HepG2 (cell line): Measurements from ENCODE around the gene SMOC1. TPM values are rescaled to one million over a fixed set of nuclear protein-coding genes. Genes with fewer than 3 reads are reported as not detected.

ENCODE experiments used
- ATAC-seq: fragments of 200-7000 bp; cut with Tn5 transposase; 3 replicates; pipeline ENCODE4 v1.9.1; 2020; ENCODE audit warnings: mild to moderate bottlenecking, moderate library complexity
- BruUV-seq: library from RNA; stranded (reverse); fragments of 400-500 nt; replicated peaks from 2 replicates; lab custom pipeline; 2021; lab: Mats Ljungman, UMichigan
- CTCF ChIA-PET: fragments of 300-600 bp; formaldehyde crosslinking; extraction: SDS; loops from one replicate; lab custom pipeline; 2021; ENCODE audit warnings: low total read pairs, inconsistent platforms, low intra/inter-chr PET ratio; lab: Yijun Ruan, JAX
- POLR2A ChIA-PET: fragments of 350-600 bp; sonication (Branson Sonifier 250); formaldehyde crosslinking; loops from one replicate; lab custom pipeline; 2020; ENCODE audit warnings: antibody characterized with exemption, inconsistent platforms; lab: Yijun Ruan, JAX
- DNase-seq: peaks from one replicate; pipeline ENCODE4 v3.0.0-alpha.2; 2015; ENCODE audit warnings: low spot score
- FAIRE-seq: peaks from 3 replicates; lab custom pipeline; 2011; peaks lifted over from hg19 to GRCh38; lab: Jason Lieb, UNC
- H2AFZ ChIP-seq: one replicate; pipeline ENCODE4 v1.6.1; 2011; ENCODE audit warnings: low read length, inconsistent platforms
- H3K27ac ChIP-seq: fragments of 300-600 bp; 3 replicates; pipeline ENCODE4 v1.8.0; 2011; ENCODE audit warnings: mixed run types, mild to moderate bottlenecking, mixed read lengths, low read length, inconsistent platforms; ENCODE audit not compliant: insufficient read depth; ENCODE audit errors: extremely low read length
- H3K27me3 ChIP-seq, 2 experiments: fragments of 200-600 bp in 1 of 2; 2 replicates in 1 of 2; 3 replicates in 1 of 2; pipeline versions ENCODE4 v1.6.0 to v1.8.0; 2011; ENCODE audit warnings: low read length in 2 of 2, mild to moderate bottlenecking in 2 of 2, moderate library complexity in 2 of 2, inconsistent platforms in 1 of 2; ENCODE audit not compliant: insufficient read depth in 2 of 2, control insufficient read depth in 1 of 2
- H3K36me3 ChIP-seq, 2 experiments: fragments of 200-600 bp in 1 of 2; replicated peaks in 1 of 2; 2 replicates in 1 of 2; 3 replicates in 1 of 2; pipeline versions ENCODE4 v1.5.1 to v1.8.0; 2011; ENCODE audit warnings: low read length in 2 of 2, inconsistent platforms in 1 of 2; ENCODE audit not compliant: insufficient read depth in 2 of 2, control insufficient read depth in 1 of 2
- H3K4me1 ChIP-seq: 2 replicates; pipeline ENCODE4 v1.5.1; 2012; ENCODE audit warnings: low read length, inconsistent platforms; ENCODE audit not compliant: insufficient read depth
- H3K4me2 ChIP-seq: 2 replicates; pipeline ENCODE4 v1.6.0; 2011; ENCODE audit warnings: low read depth, low read length, inconsistent platforms
- H3K4me3 ChIP-seq, 3 experiments: fragments of 200-600 bp in 1 of 3; sonication (generic), shearing (Covaris generic) in 1 of 3; replicated peaks in 1 of 3; 2 replicates each; pipeline ENCODE4 v1.5.1; 2011 to 2016; ENCODE audit warnings: low read length in 3 of 3, inconsistent platforms in 2 of 3, low read depth in 2 of 3, mild to moderate bottlenecking in 2 of 3, control low read depth in 1 of 3, mixed read lengths in 1 of 3; ENCODE audit not compliant: insufficient read depth in 1 of 3
- H3K79me2 ChIP-seq: one replicate; pipeline ENCODE4 v1.6.1; 2011; ENCODE audit warnings: low read length, inconsistent platforms; ENCODE audit not compliant: insufficient read depth
- H3K9ac ChIP-seq: 2 replicates; pipeline ENCODE4 v1.6.0; 2011; ENCODE audit warnings: mild to moderate bottlenecking, low read depth, low read length, inconsistent platforms; ENCODE audit not compliant: insufficient read depth
- H3K9me3 ChIP-seq: 2 replicates; pipeline ENCODE4 v1.5.1; 2012; ENCODE audit warnings: mild to moderate bottlenecking, low read length
- H4K20me1 ChIP-seq: 2 replicates; pipeline ENCODE4 v1.6.0; 2011; ENCODE audit warnings: inconsistent platforms, mild to moderate bottlenecking, low read length, moderate library complexity; ENCODE audit not compliant: insufficient read depth
- CENPX ChIP-seq: sonication (generic); formaldehyde crosslinking; IDR thresholded peaks from 2 replicates; pipeline ENCODE4 v1.9.0; 2021; ENCODE audit warnings: mild to moderate bottlenecking, missing genetic modification reagents, moderate library complexity
- HOMEZ ChIP-seq: IDR thresholded peaks from 2 replicates; pipeline ENCODE4 v1.6.1; 2016; ENCODE audit warnings: low read depth
- NKX3-1 ChIP-seq: sonication (generic); formaldehyde crosslinking; IDR thresholded peaks from 2 replicates; pipeline ENCODE4 v1.5.0; 2020; ENCODE audit warnings: missing genetic modification reagents
- U2AF2 ChIP-seq: fragments of 200-400 bp; formaldehyde crosslinking; IDR thresholded peaks from 2 replicates; pipeline ENCODE4 v1.6.1; 2017; ENCODE audit warnings: low read depth, mild to moderate bottlenecking, low read length
- ZBTB8A ChIP-seq: sonication (generic); formaldehyde crosslinking; IDR thresholded peaks from 2 replicates; pipeline ENCODE4 v1.4.0; 2020; ENCODE audit warnings: mild to moderate bottlenecking, low read depth, missing genetic modification reagents, borderline replicate concordance
- ZNF224 ChIP-seq: sonication (generic); formaldehyde crosslinking; IDR thresholded peaks from 2 replicates; pipeline ENCODE4 v1.5.0; 2020; ENCODE audit warnings: mild to moderate bottlenecking, missing genetic modification reagents
- ZNF496 ChIP-seq: sonication (generic); formaldehyde crosslinking; IDR thresholded peaks from 2 replicates; pipeline ENCODE4 v1.8.1; 2023; ENCODE audit warnings: mild to moderate bottlenecking, moderate library complexity, missing genetic modification reagents; ENCODE audit not compliant: insufficient replicate concordance
- ZNF556 ChIP-seq: sonication (generic); formaldehyde crosslinking; IDR thresholded peaks from 2 replicates; pipeline ENCODE4 v1.4.0; 2020; ENCODE audit warnings: mild to moderate bottlenecking, missing genetic modification reagents, borderline replicate concordance
- ZNF775 ChIP-seq: sonication (generic); formaldehyde crosslinking; IDR thresholded peaks from 2 replicates; pipeline ENCODE4 v1.4.0; 2020; ENCODE audit warnings: missing genetic modification reagents, mild to moderate bottlenecking, moderate library complexity, borderline replicate concordance
- WGBS: methylation state at CpG from one replicate; pipeline ENCODE4 v1.1.6; 2017; ENCODE audit warnings: low lambda C conversion rate; 5-methylcytosine and 5-hydroxymethylcytosine counted together
- in situ Hi-C: cut with HindIII; loops from 2 replicates; pipeline ENCODE4 v1.10.0; 2017; ENCODE audit warnings: low pct_unique_long_range_greater_than_20kb; ENCODE audit not compliant: extremely low pct_ligation_motif_present
- intact Hi-C: fragments of 100-400 bp; cut with micrococcal nuclease; formaldehyde crosslinking; loops from one replicate; pipeline ENCODE4 v1.10.0; 2022; ENCODE audit not compliant: unreplicated experiment
- polyA plus RNA-seq, 8 experiments: library from polyadenylated mRNA; depleted of rRNA in 3 of 8; stranded (reverse) in 7 of 8; unstranded in 1 of 8; fragments of >200 nt; fragmentation: Illumina TruSeq in 4 of 8; extraction: Trizol in 4 of 8; gene quantifications; 2 replicates each; pipeline versions ENCODE4 v1.2.1 to v1.2.3, GENCODE V29; 2011 to 2016; ENCODE audit warnings: low read depth in 4 of 8, missing spikeins in 1 of 8, mixed read lengths in 1 of 8; ENCODE audit not compliant: insufficient read depth in 1 of 8
- total RNA-seq, 5 experiments: library from RNA; depleted of rRNA; stranded (reverse); fragments of >200 nt; fragmentation: Illumina TruSeq; extraction: Trizol; gene quantifications; 2 replicates each; pipeline ENCODE4 v1.2.3, GENCODE V29; 2016; ENCODE audit warnings: low read depth in 1 of 5
- TF ChIP-seq, protein P1 (sequence below): sonication (generic); formaldehyde crosslinking; conservative IDR thresholded peaks from 2 replicates; pipeline ENCODE4 v1.4.0; 2020; ENCODE audit warnings: missing genetic modification reagents

The SMOC1 gene
- total and polyA plus RNA-seq, 2 of the 13 experiments (the other 11 are each of a cell fraction or from before 2014, with no cell fraction given) = 17.8 to 35.6 TPM

GRCh38 chr14:69953266-69953915, 74.2 kb downstream of the SMOC1 start:
- Histone ChIP-seq H3K4me1 (peaks cover 12% of the 10 kb centered on the region), H3K79me2 (peaks cover 3% of the 10 kb centered on the region), H2AFZ (no peak overlapping the region), H3K27ac (no peak overlapping the region), H3K4me3 (no peak overlapping the region), H3K27me3 (no peaks in the 10 kb centered on the region), H3K36me3 (peaks cover 20 to 35% of the 10 kb centered on the region in 2 experiments; a peak in 4 of 5 replicates), H4K20me1 (no peaks in the 10 kb centered on the region), H3K4me2 (no peak overlapping the region), H3K9me3 (no peaks in the 10 kb centered on the region), H3K9ac (no peak overlapping the region)
- in situ Hi-C loops = no loop called here
- no peak for ATAC-seq
- DNase-seq = no peak
- TF ChIP-seq ZBTB8A = no peak
- no peak for TF ChIP-seq CENPX (CRISPR knock-in tag)
- no peak for TF ChIP-seq ZNF496 (CRISPR knock-in tag)
- TF ChIP-seq ZNF556 (CRISPR knock-in tag) = no peak
- TF ChIP-seq, protein P1, sequence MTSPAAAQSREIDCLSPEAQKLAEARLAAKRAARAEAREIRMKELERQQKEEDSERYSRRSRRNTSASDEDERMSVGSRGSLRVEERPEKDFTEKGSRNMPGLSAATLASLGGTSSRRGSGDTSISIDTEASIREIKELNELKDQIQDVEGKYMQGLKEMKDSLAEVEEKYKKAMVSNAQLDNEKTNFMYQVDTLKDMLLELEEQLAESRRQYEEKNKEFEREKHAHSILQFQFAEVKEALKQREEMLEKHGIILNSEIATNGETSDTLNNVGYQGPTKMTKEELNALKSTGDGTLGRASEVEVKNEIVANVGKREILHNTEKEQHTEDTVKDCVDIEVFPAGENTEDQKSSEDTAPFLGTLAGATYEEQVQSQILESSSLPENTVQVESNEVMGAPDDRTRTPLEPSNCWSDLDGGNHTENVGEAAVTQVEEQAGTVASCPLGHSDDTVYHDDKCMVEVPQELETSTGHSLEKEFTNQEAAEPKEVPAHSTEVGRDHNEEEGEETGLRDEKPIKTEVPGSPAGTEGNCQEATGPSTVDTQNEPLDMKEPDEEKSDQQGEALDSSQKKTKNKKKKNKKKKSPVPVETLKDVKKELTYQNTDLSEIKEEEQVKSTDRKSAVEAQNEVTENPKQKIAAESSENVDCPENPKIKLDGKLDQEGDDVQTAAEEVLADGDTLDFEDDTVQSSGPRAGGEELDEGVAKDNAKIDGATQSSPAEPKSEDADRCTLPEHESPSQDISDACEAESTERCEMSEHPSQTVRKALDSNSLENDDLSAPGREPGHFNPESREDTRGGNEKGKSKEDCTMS (CRISPR knock-in tag) = no peak
- TF ChIP-seq ZNF224 = no peak
- TF ChIP-seq ZNF775 = no peak
- no peak for TF ChIP-seq NKX3-1 (CRISPR knock-in tag)
- no peak for TF ChIP-seq U2AF2
- TF ChIP-seq HOMEZ = no peak
- FAIRE-seq = no peak
- ChIA-PET CTCF (no interaction called here), POLR2A (no interaction called here)
- BruUV-seq = no TSS peak
- intact Hi-C loops = no loop called here
- 100% methylated on average over 7 of the region's 16 CpGs for WGBS
